ENCODE measurements around the gene SUMO4. TPM values are rescaled to one million over a fixed set of nuclear protein-coding genes. Genes with fewer than 3 reads are reported as not detected.

Gene SUMO4
- polyA plus RNA-seq, 2 of the 4 experiments (the other 2 are of a cell fraction), result 0.18 TPM; not detected in 1

GRCh38 chr6:149362289-149362688 lies 37.8 kb upstream of the SUMO4 start:
- Histone ChIP-seq H3K4me2 (no peak overlapping the region), H3K4me3 (no peak overlapping the region), H3K4me1 (peaks cover 27% of the 10 kb centered on the region), H3K9me3 (no peaks in the 10 kb centered on the region), H3K27ac (no peak overlapping the region)
- FAIRE-seq, result no peak
- ATAC-seq, result no peak
- 96% methylated on average over 5 of the region's 5 CpGs for WGBS (ENCODE audit: missing lambda C conversion rate)
- CTCF ChIA-PET, result no interaction called here
- no peak for DNase-seq (ENCODE audit: low read depth in 1 of 2, low spot score in 1 of 2)
- TF ChIP-seq MAFK (IDR thresholded peaks at IDR 0.05; ENCODE audit: partially characterized antibody) (no peak), CTCF (IDR thresholded peaks at IDR 0.05) (no peak), RCOR1 (IDR thresholded peaks at IDR 0.05; ENCODE audit: low read depth, low read length) (no peak), GATA3 (IDR thresholded peaks at IDR 0.05; ENCODE audit: borderline replicate concordance) (no peak), CBX8 (IDR thresholded peaks at IDR 0.05) (no peak), SMC3 (IDR thresholded peaks at IDR 0.05) (no peak), HEYL (CRISPR knock-in tag; IDR thresholded peaks at IDR 0.05) (no peak), ELK1 (IDR thresholded peaks at IDR 0.05; ENCODE audit: low read depth, low read length) (no peak), MYC (IDR thresholded peaks at IDR 0.05; ENCODE audit: borderline replicate concordance, low read length) (no peak), HDAC2 (IDR thresholded peaks at IDR 0.05) (no peak), RARB (CRISPR knock-in tag; IDR thresholded peaks at IDR 0.05) (no peak)
- TF ChIP-seq, protein P1, sequence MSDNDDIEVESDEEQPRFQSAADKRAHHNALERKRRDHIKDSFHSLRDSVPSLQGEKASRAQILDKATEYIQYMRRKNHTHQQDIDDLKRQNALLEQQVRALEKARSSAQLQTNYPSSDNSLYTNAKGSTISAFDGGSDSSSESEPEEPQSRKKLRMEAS (IDR thresholded peaks at IDR 0.05), result no peak
- POLR2A ChIA-PET, result no interaction called here

DNA sequence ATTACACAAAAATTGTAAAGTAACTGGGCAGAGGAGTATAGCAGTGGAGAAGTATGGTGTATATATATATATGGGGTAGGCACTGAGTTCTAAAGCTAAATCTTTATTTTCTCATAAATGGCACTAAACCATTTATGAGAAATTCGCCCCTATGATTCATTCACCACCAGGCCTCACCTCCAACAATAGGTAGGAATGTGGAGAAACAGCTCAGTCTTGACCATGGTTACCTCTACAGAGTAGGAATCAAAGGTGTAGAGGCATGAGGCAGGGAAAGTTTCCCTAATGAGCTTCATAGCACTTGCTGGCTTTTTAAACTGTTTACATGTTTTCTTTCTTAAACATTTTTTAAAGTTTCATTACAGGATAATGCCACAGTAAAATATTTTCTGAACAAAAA lies 36.9 kb upstream of the SUMO4 start:
- ATAC-seq (no peak), FAIRE-seq (no peak), DNase-seq (ENCODE audit: low read depth in 1 of 2, low spot score in 1 of 2) (no peak)
- CTCF ChIA-PET, result no interaction called here
- TF ChIP-seq HDAC2 (IDR thresholded peaks at IDR 0.05) (no peak), MYC (IDR thresholded peaks at IDR 0.05; ENCODE audit: borderline replicate concordance, low read length) (no peak), RCOR1 (IDR thresholded peaks at IDR 0.05; ENCODE audit: low read depth, low read length) (no peak), HOXA7 (CRISPR knock-in tag; IDR thresholded peaks at IDR 0.05) (no peak), EHMT2 (IDR thresholded peaks at IDR 0.05; ENCODE audit: low read depth) (no peak)
- Histone ChIP-seq H3K9me3 (no peaks in the 10 kb centered on the region), H3K27ac (no peak overlapping the region), H3K4me2 (no peak overlapping the region), H3K4me3 (no peak overlapping the region), H3K4me1 (peaks cover 21% of the 10 kb centered on the region)
- POLR2A ChIA-PET, result no interaction called here
- 87% methylated on average over 1 of the region's 1 CpG for WGBS (ENCODE audit: missing lambda C conversion rate)

- Histone ChIP-seq H3K4me1 (peaks cover 13% of the 10 kb centered on the region; the same call in 2 of the 3 replicates), H3K4me3 (no peak overlapping the region), H3K4me2 (no peak overlapping the region), H3K9me3 (no peaks in the 10 kb centered on the region), H3K27ac (no peak overlapping the region)
- no peak for ATAC-seq
- POLR2A ChIA-PET, result no interaction called here
- CTCF ChIA-PET, result no interaction called here
- no peak for TF ChIP-seq HOXA7 (CRISPR knock-in tag; IDR thresholded peaks at IDR 0.05)
- TF ChIP-seq MYC (IDR thresholded peaks at IDR 0.05; ENCODE audit: borderline replicate concordance, low read length), result no peak
- FAIRE-seq, result no peak
- DNase-seq (ENCODE audit: low read depth in 1 of 2, low spot score in 1 of 2), result no peak
- 75% methylated on average over 2 of the region's 2 CpGs for WGBS (ENCODE audit: missing lambda C conversion rate)
Measured at GRCh38 chr6:149364557-149364956, 35.5 kb upstream of the SUMO4 start.

DNA sequence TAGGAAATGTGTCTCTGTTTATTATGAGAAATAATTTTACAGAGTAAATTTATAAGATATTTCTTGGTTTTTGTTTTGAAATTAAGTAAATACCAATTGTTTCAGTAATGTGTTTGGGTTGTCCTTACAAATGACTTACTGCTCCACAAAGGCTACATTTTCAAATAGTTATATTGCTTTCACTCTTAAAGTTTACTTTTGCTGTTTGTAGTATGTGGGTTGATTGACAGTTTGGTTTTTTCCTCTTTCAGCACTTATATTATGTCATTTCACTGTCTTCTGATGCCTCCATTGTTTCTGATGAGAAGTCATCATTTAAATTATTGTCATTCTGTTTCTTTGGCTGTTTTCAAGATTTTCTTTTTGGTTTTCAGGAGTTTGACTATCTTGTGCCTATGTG lies 34.9 kb upstream of the SUMO4 start:
- CTCF ChIA-PET, result no interaction called here
- TF ChIP-seq RFX5 (IDR thresholded peaks at IDR 0.05), result no peak
- no peak for TF ChIP-seq ATOH8 (CRISPR knock-in tag; IDR thresholded peaks at IDR 0.05; ENCODE audit: low read depth)
- no peak for TF ChIP-seq ESRRA (IDR thresholded peaks at IDR 0.05; ENCODE audit: borderline replicate concordance, low read length)
- no peak for TF ChIP-seq REST (IDR thresholded peaks at IDR 0.05)
- no peak for TF ChIP-seq ZNF302 (CRISPR knock-in tag; IDR thresholded peaks at IDR 0.05)
- TF ChIP-seq MAFK (IDR thresholded peaks at IDR 0.05; ENCODE audit: partially characterized antibody), result no peak
- TF ChIP-seq CEBPB (IDR thresholded peaks at IDR 0.05), result no peak
- TF ChIP-seq BHLHE40 (IDR thresholded peaks at IDR 0.05; ENCODE audit: low read depth, low read length), result no peak
- TF ChIP-seq ZC3H11A (IDR thresholded peaks at IDR 0.05), result no peak
- no peak for TF ChIP-seq PHF8 (IDR thresholded peaks at IDR 0.05; ENCODE audit: borderline replicate concordance, low read depth)
- no peak for TF ChIP-seq HOXA7 (CRISPR knock-in tag; IDR thresholded peaks at IDR 0.05)
- no peak for TF ChIP-seq RARB (CRISPR knock-in tag; IDR thresholded peaks at IDR 0.05)
- Histone ChIP-seq H3K4me2 (no peak overlapping the region; the same call in 2 of the 3 replicates), H3K27ac (no peak overlapping the region), H3K4me1 (peaks cover 13% of the 10 kb centered on the region; the same call in 2 of the 3 replicates), H3K9me3 (no peaks in the 10 kb centered on the region), H3K4me3 (no peak overlapping the region)
- DNase-seq (ENCODE audit: low read depth in 1 of 2, low spot score in 1 of 2) (no peak), FAIRE-seq (no peak), ATAC-seq (no peak)
- POLR2A ChIA-PET, result no interaction called here

Data from A549 (cell line).